WERI-Rb-1 (cell line): ENCODE data around the gene ARID2.

Experiments
- DNase-seq: peaks from one replicate; pipeline ENCODE4 v3.0.0-alpha.2; 2020
- H3K27ac ChIP-seq: fragments of 250-450 bp; sonication (Bioruptor Pico); 2 replicates; pipeline ENCODE4 v1.5.1; 2020; ENCODE audit warnings: mild to moderate bottlenecking, moderate library complexity
- H3K27me3 ChIP-seq: fragments of 250-450 bp; sonication (Bioruptor Pico); 2 replicates; pipeline ENCODE4 v1.5.1; 2021; ENCODE audit warnings: mild to moderate bottlenecking, low read depth, moderate library complexity; ENCODE audit not compliant: insufficient read depth, severe bottlenecking
- H3K36me3 ChIP-seq: fragments of 250-450 bp; sonication (Bioruptor Pico); 2 replicates; pipeline ENCODE4 v1.5.1; 2020; ENCODE audit warnings: mild to moderate bottlenecking, moderate library complexity
- H3K4me3 ChIP-seq: 2 replicates; pipeline ENCODE4 v1.5.1; 2011; ENCODE audit warnings: low read depth, mild to moderate bottlenecking, control low read depth, low read length
- H3K9me3 ChIP-seq: fragments of 250-450 bp; sonication (Bioruptor Pico); 2 replicates; pipeline ENCODE4 v1.5.1; 2021; ENCODE audit warnings: mild to moderate bottlenecking, moderate library complexity; ENCODE audit not compliant: severe bottlenecking
- CTCF ChIP-seq: IDR thresholded peaks from 2 replicates; pipeline ENCODE4 v1.5.1; 2011; ENCODE audit warnings: low read depth, mild to moderate bottlenecking, control low read depth, inconsistent platforms, low read length

ARID2 gene

DNA sequence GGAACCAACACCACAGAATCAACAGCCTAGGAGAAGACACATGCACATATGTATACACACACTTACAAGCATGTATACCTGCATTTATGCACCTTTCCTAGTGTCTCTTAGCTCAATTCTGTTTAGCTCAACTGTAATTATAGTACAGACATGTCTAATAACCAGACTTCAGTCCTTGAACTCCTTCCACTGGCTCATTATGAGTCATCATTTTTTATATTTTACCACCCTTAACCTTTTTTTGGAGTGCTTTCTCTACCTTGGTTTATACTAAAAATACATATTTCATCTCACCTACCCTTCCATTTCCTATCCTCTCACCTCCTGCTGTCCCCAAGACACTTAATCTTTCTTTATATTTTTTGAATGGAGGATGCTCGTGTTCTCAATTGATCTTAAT is 110.4 kb downstream of the ARID2 start:
- Histone ChIP-seq H3K36me3 (peaks cover 49% of the 10 kb centered on the region), H3K9me3 (no peaks in the 10 kb centered on the region), H3K4me3 (no peak overlapping the region), H3K27ac (no peak overlapping the region), H3K27me3 (no peaks in the 10 kb centered on the region)
- TF ChIP-seq CTCF, result no peak
- no peak for DNase-seq

GRCh38 chr12:45849289-45849688 is 119.8 kb downstream of the ARID2 start:
- no peak for TF ChIP-seq CTCF
- no peak overlapping the region for H3K4me3 ChIP-seq
- no peaks in the 10 kb centered on the region for H3K27me3 ChIP-seq
- H3K27ac ChIP-seq, result no peak overlapping the region
- DNase-seq, result no peak
- peaks cover 56% of the 10 kb centered on the region for H3K36me3 ChIP-seq
- no peaks in the 10 kb centered on the region for H3K9me3 ChIP-seq

- no peaks in the 10 kb centered on the region for H3K27me3 ChIP-seq
- DNase-seq, result no peak
- H3K27ac ChIP-seq, result no peak overlapping the region
- H3K36me3 ChIP-seq, result peaks cover 57% of the 10 kb centered on the region
- no peak for TF ChIP-seq CTCF
- H3K4me3 ChIP-seq, result no peak overlapping the region
- no peaks in the 10 kb centered on the region for H3K9me3 ChIP-seq
Measured at GRCh38 chr12:45850302-45850701, 120.8 kb downstream of the ARID2 start.

- no peak for DNase-seq
- Histone ChIP-seq H3K27me3 (no peaks in the 10 kb centered on the region), H3K36me3 (peaks cover 57% of the 10 kb centered on the region), H3K9me3 (no peaks in the 10 kb centered on the region), H3K27ac (no peak overlapping the region), H3K4me3 (no peak overlapping the region)
- TF ChIP-seq CTCF, result no peak
Measured at GRCh38 chr12:45852508-45852907, 123.0 kb downstream of the ARID2 start.

DNA sequence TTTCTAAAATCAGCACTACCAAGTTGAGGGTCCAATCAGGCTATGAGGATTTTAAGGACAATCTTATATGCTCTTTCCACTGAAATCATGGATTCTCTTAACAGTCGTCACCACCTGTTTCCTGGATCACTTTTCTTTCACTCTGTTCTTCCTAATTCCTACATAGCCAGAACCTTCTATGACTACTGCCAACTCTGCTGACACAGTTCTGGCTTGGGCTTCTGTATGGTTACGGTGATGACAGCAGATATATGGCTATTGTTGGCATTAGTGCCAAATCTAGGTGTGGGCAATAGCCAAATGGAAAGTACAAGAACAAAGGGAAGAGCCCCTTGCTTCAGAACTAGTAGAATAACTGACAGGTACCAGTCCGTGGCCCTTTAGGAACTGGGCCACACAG is 124.0 kb downstream of the ARID2 start:
- Histone ChIP-seq H3K4me3 (no peak overlapping the region), H3K36me3 (peaks cover 55% of the 10 kb centered on the region), H3K27ac (no peak overlapping the region), H3K27me3 (no peaks in the 10 kb centered on the region), H3K9me3 (no peaks in the 10 kb centered on the region)
- no peak for TF ChIP-seq CTCF
- DNase-seq, result no peak

GRCh38 chr12:45863332-45863731 is 133.8 kb downstream of the ARID2 start:
- no peak for DNase-seq
- no peak overlapping the region for H3K4me3 ChIP-seq
- TF ChIP-seq CTCF, result no peak
- no peaks in the 10 kb centered on the region for H3K9me3 ChIP-seq
- no peak overlapping the region for H3K27ac ChIP-seq
- peaks cover 20% of the 10 kb centered on the region for H3K36me3 ChIP-seq
- no peaks in the 10 kb centered on the region for H3K27me3 ChIP-seq
